H1 (cell line): ENCODE measurements around the gene SEMA3C. TPM values are rescaled to one million over a fixed set of nuclear protein-coding genes. Genes with fewer than 3 reads are reported as not detected.

Experiments
- CTCF ChIA-PET: fragments of 300-600 bp; sonication (Branson Sonifier 250); formaldehyde crosslinking; loops from one replicate; lab custom pipeline; 2021; ENCODE audit not compliant: partially characterized antibody; lab: Charles Lee
- POLR2A ChIA-PET: fragments of 300-600 bp; sonication (Branson Sonifier 250); formaldehyde crosslinking; loops from one replicate; lab custom pipeline; 2021; ENCODE audit warnings: inconsistent platforms; ENCODE audit not compliant: partially characterized antibody; lab: Charles Lee
- DNase-seq, 2 experiments: peaks; one replicate each; pipeline versions ENCODE4 v3.0.0 to v3.0.0-alpha.2; 2010 to 2022; ENCODE audit warnings: low spot score in 2 of 2, low read depth in 1 of 2, mixed read lengths in 1 of 2
- FAIRE-seq: peaks from 2 replicates; lab custom pipeline; 2011; peaks lifted over from hg19 to GRCh38; lab: Jason Lieb, UNC
- H2AFZ ChIP-seq: 2 replicates; pipeline ENCODE4 v1.8.1; 2012; ENCODE audit warnings: low read length, inconsistent platforms
- H2AK5ac ChIP-seq: 2 replicates; pipeline ENCODE4 v1.6.1; 2013; ENCODE audit warnings: low read depth, low read length
- H2BK120ac ChIP-seq: replicated peaks from 2 replicates; pipeline ENCODE3; 2013; ENCODE audit warnings: low read depth, low read length, inconsistent platforms
- H2BK12ac ChIP-seq: 2 replicates; pipeline ENCODE4 v1.6.1; 2013; ENCODE audit warnings: low read depth, low read length
- H2BK15ac ChIP-seq: 2 replicates; pipeline ENCODE4 v1.6.1; 2013; ENCODE audit warnings: low read length
- H2BK20ac ChIP-seq: 2 replicates; pipeline ENCODE4 v1.6.1; 2013; ENCODE audit warnings: low read length
- H2BK5ac ChIP-seq: 2 replicates; pipeline ENCODE4 v1.6.1; 2013; ENCODE audit warnings: low read depth, low read length
- H3K14ac ChIP-seq: 2 replicates; pipeline ENCODE4 v1.6.1; 2013; ENCODE audit warnings: inconsistent platforms; ENCODE audit not compliant: insufficient read length
- H3K18ac ChIP-seq: 2 replicates; pipeline ENCODE4 v1.6.1; 2013; ENCODE audit warnings: low read length; ENCODE audit errors: extremely low read depth
- H3K23ac ChIP-seq: 2 replicates; pipeline ENCODE4 v1.6.1; 2013; ENCODE audit warnings: inconsistent platforms; ENCODE audit not compliant: insufficient read length
- H3K23me2 ChIP-seq: 2 replicates; pipeline ENCODE4 v1.6.1; 2013; ENCODE audit warnings: low read depth, low read length
- H3K27ac ChIP-seq: 2 replicates; pipeline ENCODE4 v1.6.1; 2011; ENCODE audit warnings: low read depth, low read length, inconsistent platforms
- H3K27me3 ChIP-seq, 4 experiments: replicated peaks in 1 of 4; 1 replicate in 1 of 4; 2 replicates in 3 of 4; pipeline versions ENCODE4 v1.6.1 to v1.8.1; 2011 to 2013; ENCODE audit warnings: low read length in 3 of 4, mild to moderate bottlenecking in 3 of 4, inconsistent platforms in 2 of 4, mixed read lengths in 2 of 4, moderate library complexity in 1 of 4; ENCODE audit not compliant: control insufficient read depth in 3 of 4, insufficient read depth in 3 of 4; ENCODE audit errors: extremely low read depth in 1 of 4
- H3K36me3 ChIP-seq, 4 experiments: 2 replicates each; pipeline versions ENCODE4 v1.6.1 to v1.8.1; 2011 to 2013; ENCODE audit warnings: mild to moderate bottlenecking in 4 of 4, low read length in 3 of 4, moderate library complexity in 2 of 4, control low read depth in 1 of 4, inconsistent platforms in 1 of 4; ENCODE audit not compliant: insufficient read depth in 4 of 4, control insufficient read depth in 2 of 4
- H3K4ac ChIP-seq: replicated peaks from 2 replicates; pipeline ENCODE3; 2013; ENCODE audit warnings: low read length, low read depth, mixed read lengths, inconsistent platforms; ENCODE audit not compliant: insufficient read length
- H3K4me1 ChIP-seq, 4 experiments: replicated peaks in 1 of 4; 1 replicate in 1 of 4; 2 replicates in 3 of 4; pipeline versions ENCODE4 v1.6.1 to v1.8.1; 2011 to 2013; ENCODE audit warnings: low read length in 3 of 4, inconsistent platforms in 2 of 4, mixed read lengths in 1 of 4; ENCODE audit not compliant: insufficient read depth in 4 of 4, control insufficient read depth in 3 of 4
- H3K4me2 ChIP-seq, 2 experiments: 2 replicates each; pipeline versions ENCODE4 v1.6.1 to v1.8.1; 2011 to 2013; ENCODE audit warnings: low read depth in 2 of 2, low read length in 2 of 2, control low read depth in 1 of 2, inconsistent platforms in 1 of 2, mild to moderate bottlenecking in 1 of 2; ENCODE audit not compliant: insufficient read depth in 1 of 2
- H3K4me3 ChIP-seq, 4 experiments: fragments of 200-600, 300-600 bp in 1 of 4; sonication (generic), shearing (Covaris generic), sonication (Bioruptor Twin) in 1 of 4; 2 replicates each; pipeline versions ENCODE4 v1.5.1 to v1.8.1; 2011 to 2016; ENCODE audit warnings: low read length in 4 of 4, low read depth in 3 of 4, control low read depth in 2 of 4, inconsistent platforms in 2 of 4, mild to moderate bottlenecking in 2 of 4, mixed read lengths in 1 of 4, moderate library complexity in 1 of 4; ENCODE audit not compliant: insufficient read depth in 2 of 4; ENCODE audit errors: extremely low read depth in 1 of 4
- H3K56ac ChIP-seq: replicated peaks from 2 replicates; pipeline ENCODE3; 2013; ENCODE audit warnings: low read depth, mild to moderate bottlenecking, mixed read lengths, low read length, inconsistent platforms; ENCODE audit not compliant: insufficient read length
- H3K79me1 ChIP-seq: 2 replicates; pipeline ENCODE4 v1.6.1; 2013; ENCODE audit warnings: low read depth, low read length, control low read depth
- H3K79me2 ChIP-seq, 2 experiments: 2 replicates each; pipeline versions ENCODE4 v1.6.1 to v1.8.1; 2012 to 2013; ENCODE audit warnings: low read length in 2 of 2, mild to moderate bottlenecking in 2 of 2, inconsistent platforms in 1 of 2; ENCODE audit not compliant: insufficient read depth in 2 of 2, control insufficient read depth in 1 of 2
- H3K9ac ChIP-seq, 4 experiments: replicated peaks in 1 of 4; 1 replicate in 1 of 4; 2 replicates in 3 of 4; pipeline versions ENCODE4 v1.6.1 to v1.8.1; 2011 to 2013; ENCODE audit warnings: low read depth in 3 of 4, low read length in 3 of 4, control low read depth in 2 of 4, mild to moderate bottlenecking in 2 of 4, moderate library complexity in 2 of 4, inconsistent platforms in 1 of 4; ENCODE audit errors: extremely low read depth in 1 of 4
- H3K9me3 ChIP-seq, 2 experiments: 2 replicates each; pipeline versions ENCODE4 v1.6.1 to v1.8.1; 2012 to 2013; ENCODE audit warnings: mild to moderate bottlenecking in 2 of 2, moderate library complexity in 2 of 2, control low read depth in 1 of 2, inconsistent platforms in 1 of 2, low read depth in 1 of 2, low read length in 1 of 2, mixed read lengths in 1 of 2; ENCODE audit not compliant: insufficient read depth in 2 of 2
- H4K20me1 ChIP-seq, 2 experiments: replicated peaks in 1 of 2; 2 replicates each; pipeline versions ENCODE3 to v1.8.1; 2011 to 2013; ENCODE audit warnings: inconsistent platforms in 2 of 2, low read length in 2 of 2, mild to moderate bottlenecking in 1 of 2; ENCODE audit not compliant: insufficient read depth in 2 of 2, control insufficient read depth in 1 of 2
- H4K5ac ChIP-seq: 2 replicates; pipeline ENCODE4 v1.6.1; 2013; ENCODE audit warnings: low read length, low read depth, mixed read lengths, inconsistent platforms; ENCODE audit not compliant: insufficient read length
- H4K8ac ChIP-seq: 2 replicates; pipeline ENCODE4 v1.8.0; 2013; ENCODE audit warnings: mild to moderate bottlenecking, moderate library complexity, low read length, inconsistent platforms; ENCODE audit not compliant: insufficient read depth; ENCODE audit errors: extremely low read depth
- H4K91ac ChIP-seq: replicated peaks from 2 replicates; pipeline ENCODE3; 2013; ENCODE audit warnings: low read length, mixed read lengths, inconsistent platforms; ENCODE audit not compliant: insufficient read length
- ASH2L ChIP-seq: fragments of 200-600, 300-600 bp; sonication (generic); IDR thresholded peaks from one replicate; pipeline ENCODE4 v1.7.1; 2017; ENCODE audit warnings: low read length
- ATF2 ChIP-seq: IDR thresholded peaks from 2 replicates; pipeline ENCODE4 v1.6.1; 2012; ENCODE audit warnings: low read length, inconsistent platforms
- BACH1 ChIP-seq: IDR thresholded peaks from 2 replicates; pipeline ENCODE4 v1.6.1; 2012; ENCODE audit warnings: low read length, improper control_type of control experiment
- CREB1 ChIP-seq: IDR thresholded peaks from 2 replicates; pipeline ENCODE4 v1.6.1; 2012; ENCODE audit warnings: inconsistent platforms
- HDAC6 ChIP-seq: IDR thresholded peaks from one replicate; pipeline ENCODE4 v1.7.1; 2012; ENCODE audit warnings: low read depth, mild to moderate bottlenecking, inconsistent platforms, low read length, moderate library complexity
- SIRT6 ChIP-seq: IDR thresholded peaks from one replicate; pipeline ENCODE4 v1.7.1; 2012; ENCODE audit warnings: low read length, inconsistent platforms
- USF2 ChIP-seq: IDR thresholded peaks from 2 replicates; pipeline ENCODE4 v1.6.1; 2011; ENCODE audit warnings: low read length, improper control_type of control experiment
- WGBS, 2 experiments: shearing (Covaris generic) in 1 of 2; methylation state at CpG; one replicate each; pipeline versions ENCODE4 v1.1.6 to v1.1.7; 2013 to 2015; ENCODE audit warnings: low lambda C conversion rate in 2 of 2, mixed read lengths in 2 of 2, inconsistent platforms in 1 of 2, low coverage in 1 of 2, missing lambda C conversion rate in 1 of 2; ENCODE audit not compliant: insufficient replicate concordance in 2 of 2, insufficient coverage in 1 of 2, insufficient read length in 1 of 2; ENCODE audit errors: extremely low coverage in 1 of 2, missing lambda C conversion rate in 1 of 2; 5-methylcytosine and 5-hydroxymethylcytosine counted together
- polyA plus RNA-seq, 7 experiments: library from polyadenylated mRNA; depleted of rRNA in 3 of 7; stranded (reverse) in 5 of 7; unstranded in 2 of 7; fragments of >200 nt in 5 of 7; fragments of 200-250 nt in 2 of 7; gene quantifications; 1 replicate in 5 of 7; 2 replicates in 1 of 7; 4 replicates in 1 of 7; pipeline versions ENCODE4 v1.2.1 to v1.2.3, GENCODE V29; 2011 to 2013; ENCODE audit warnings: missing spikeins in 2 of 7, mixed read lengths in 2 of 7
- total RNA-seq: library from RNA; stranded (reverse); fragmentation: NEBNext Ultra II Directional; extraction: Animal tissue kit (Norgen Biotek cat#: 25700); gene quantifications from 2 replicates; pipeline ENCODE4 v1.2.1, GENCODE V29; 2021

Gene SEMA3C
- total and polyA plus RNA-seq, 2 of the 8 experiments (the other 6 are each of a cell fraction or from before 2014, with no cell fraction given), result 0.15 to 1.4 TPM

GRCh38 chr7:80771523-80771922 is 147.3 kb downstream of the SEMA3C start:
- no peak overlapping the region for H3K9ac ChIP-seq
- no peak overlapping the region for H3K56ac ChIP-seq
- H2BK20ac ChIP-seq, result no peak overlapping the region
- no peaks in the 10 kb centered on the region for H3K23me2 ChIP-seq
- H3K14ac ChIP-seq, result no peak overlapping the region
- H3K18ac ChIP-seq, result no peak overlapping the region
- no peak overlapping the region for H3K27ac ChIP-seq
- H4K5ac ChIP-seq, result no peak overlapping the region
- H3K4ac ChIP-seq, result no peak overlapping the region
- H4K20me1 ChIP-seq, result no peaks in the 10 kb centered on the region
- no peak overlapping the region for H2AK5ac ChIP-seq
- no peak overlapping the region for H2AFZ ChIP-seq
- H2BK120ac ChIP-seq, result no peak overlapping the region
- TF ChIP-seq ASH2L (no peak), CREB1 (no peak), HDAC6 (no peak), BACH1 (no peak), SIRT6 (no peak), ATF2 (no peak), USF2 (no peak)
- no peaks in the 10 kb centered on the region for H3K36me3 ChIP-seq
- no peak overlapping the region for H4K8ac ChIP-seq
- H3K23ac ChIP-seq, result no peak overlapping the region
- WGBS, 2 experiments, result 91% methylated on average over 4 of the region's 4 CpGs; no CpG with 5 or more reads in 1 of the 2 experiments
- FAIRE-seq (no peak), DNase-seq (no peak)
- H4K91ac ChIP-seq, result no peak overlapping the region
- H3K79me1 ChIP-seq, result no peaks in the 10 kb centered on the region
- no peak overlapping the region for H2BK12ac ChIP-seq
- no peak overlapping the region for H2BK15ac ChIP-seq
- peaks cover 0 to 3% (median 0%) of the 10 kb centered on the region in 4 experiments; a peak in 1 of 7 replicates for H3K4me1 ChIP-seq
- H2BK5ac ChIP-seq, result no peak overlapping the region
- ChIA-PET CTCF (no interaction called here), POLR2A (no interaction called here)
- H3K4me3 ChIP-seq, result no peak overlapping the region; a peak in 1 of 8 replicates
- H3K9me3 ChIP-seq, result no peaks in the 10 kb centered on the region
- no peak overlapping the region for H3K4me2 ChIP-seq
- no peaks in the 10 kb centered on the region for H3K79me2 ChIP-seq
- H3K27me3 ChIP-seq, result peaks cover under 1 to 4% (median 3%) of the 10 kb centered on the region in 4 experiments; a peak in 4 of 7 replicates
